GM23248 (cell line): ENCODE results near the gene C1orf116. TPM values are rescaled to one million over a fixed set of nuclear protein-coding genes. Genes with fewer than 3 reads are reported as not detected.

Source experiments
- DNase-seq: peaks from one replicate; pipeline ENCODE4 v3.0.0-alpha.2; 2015
- H2AFZ ChIP-seq: fragments of 200-600 bp; sonication (generic); 2 replicates; pipeline ENCODE4 v1.6.1; 2016; ENCODE audit warnings: antibody characterized with exemption
- H3F3A ChIP-seq: fragments of 200-600 bp; sonication (generic); 2 replicates; pipeline ENCODE4 v1.6.1; 2016; ENCODE audit warnings: mild to moderate bottlenecking, antibody characterized with exemption, mixed run types; ENCODE audit not compliant: insufficient read depth
- H3K27ac ChIP-seq: fragments of 200-600 bp; sonication (generic); 2 replicates; pipeline ENCODE4 v1.5.1; 2016; ENCODE audit warnings: mild to moderate bottlenecking
- H3K27me3 ChIP-seq: fragments of 200-600 bp; sonication (generic); replicated peaks from 2 replicates; pipeline ENCODE4 v1.6.1; 2016; ENCODE audit warnings: mild to moderate bottlenecking; ENCODE audit not compliant: insufficient read depth
- H3K36me3 ChIP-seq: fragments of 200-600 bp; sonication (generic); 2 replicates; pipeline ENCODE4 v1.6.1; 2016; ENCODE audit warnings: low read depth, mild to moderate bottlenecking
- H3K4me1 ChIP-seq: fragments of 200-600 bp; sonication (generic); 2 replicates; pipeline ENCODE4 v1.6.1; 2016; ENCODE audit warnings: mild to moderate bottlenecking; ENCODE audit not compliant: insufficient read depth
- H3K4me2 ChIP-seq: fragments of 200-600 bp; sonication (generic); one replicate; pipeline ENCODE4 v1.6.1; 2016; ENCODE audit warnings: mild to moderate bottlenecking; ENCODE audit not compliant: unreplicated experiment
- H3K4me3 ChIP-seq: fragments of 200-600 bp; sonication (generic); 2 replicates; pipeline ENCODE4 v1.5.1; 2016; ENCODE audit warnings: mild to moderate bottlenecking
- H3K79me2 ChIP-seq: fragments of 200-600 bp; sonication (generic); 2 replicates; pipeline ENCODE4 v1.6.1; 2016; ENCODE audit warnings: mild to moderate bottlenecking; ENCODE audit not compliant: insufficient read depth
- H3K9ac ChIP-seq: fragments of 200-600 bp; sonication (generic); 2 replicates; pipeline ENCODE4 v1.6.1; 2016; ENCODE audit warnings: mild to moderate bottlenecking
- H3K9me2 ChIP-seq: fragments of 200-600 bp; sonication (generic); 2 replicates; pipeline ENCODE4 v1.6.1; 2016; ENCODE audit warnings: mixed run types, mild to moderate bottlenecking, moderate library complexity; ENCODE audit not compliant: insufficient read depth
- H3K9me3 ChIP-seq: fragments of 200-600 bp; sonication (generic); one replicate; pipeline ENCODE4 v1.6.1; 2017; ENCODE audit warnings: low read depth
- H4K20me1 ChIP-seq: fragments of 200-600 bp; sonication (generic); 2 replicates; pipeline ENCODE4 v1.6.0; 2016; ENCODE audit not compliant: insufficient read depth
- EZH2 ChIP-seq: fragments of 200-600 bp; sonication (generic); IDR thresholded peaks from 2 replicates; pipeline ENCODE4 v1.6.1; 2018; ENCODE audit warnings: antibody characterized with exemption, mild to moderate bottlenecking; ENCODE audit not compliant: insufficient read depth, poor library complexity, severe bottlenecking
- EZH2phosphoT487 ChIP-seq: fragments of 200-600 bp; sonication (generic); IDR thresholded peaks from 2 replicates; pipeline ENCODE4 v1.6.1; 2018; ENCODE audit warnings: antibody characterized with exemption, moderate library complexity, mild to moderate bottlenecking, low read depth; ENCODE audit not compliant: insufficient read depth
- WGBS, 2 experiments: methylation state at CpG; one replicate each; pipeline ENCODE4 v1.1.6; 2015 to 2017; ENCODE audit warnings: low lambda C conversion rate in 2 of 2, low coverage in 1 of 2; ENCODE audit errors: missing lambda C conversion rate in 2 of 2; 5-methylcytosine and 5-hydroxymethylcytosine counted together
- in situ Hi-C: fragments of 300-500 bp; cut with MboI; formaldehyde crosslinking; loops from 2 replicates; pipeline ENCODE4 v1.15.0; 2020
- polyA plus RNA-seq: library from polyadenylated mRNA; unstranded; fragments of >200 nt; fragmentation: Nextera tagmentation; extraction: Ambion mirVana; gene quantifications from 2 replicates; pipeline ENCODE4 v1.2.1, GENCODE V29; 2016
- total RNA-seq: library from RNA; depleted of rRNA; stranded (reverse); fragments of >200 nt; shearing (Covaris generic); gene quantifications from 2 replicates; pipeline ENCODE4 v1.2.3, GENCODE V29; 2014

C1orf116 gene
- total and polyA plus RNA-seq, 2 experiments from 2014 or later = not detected

DNA sequence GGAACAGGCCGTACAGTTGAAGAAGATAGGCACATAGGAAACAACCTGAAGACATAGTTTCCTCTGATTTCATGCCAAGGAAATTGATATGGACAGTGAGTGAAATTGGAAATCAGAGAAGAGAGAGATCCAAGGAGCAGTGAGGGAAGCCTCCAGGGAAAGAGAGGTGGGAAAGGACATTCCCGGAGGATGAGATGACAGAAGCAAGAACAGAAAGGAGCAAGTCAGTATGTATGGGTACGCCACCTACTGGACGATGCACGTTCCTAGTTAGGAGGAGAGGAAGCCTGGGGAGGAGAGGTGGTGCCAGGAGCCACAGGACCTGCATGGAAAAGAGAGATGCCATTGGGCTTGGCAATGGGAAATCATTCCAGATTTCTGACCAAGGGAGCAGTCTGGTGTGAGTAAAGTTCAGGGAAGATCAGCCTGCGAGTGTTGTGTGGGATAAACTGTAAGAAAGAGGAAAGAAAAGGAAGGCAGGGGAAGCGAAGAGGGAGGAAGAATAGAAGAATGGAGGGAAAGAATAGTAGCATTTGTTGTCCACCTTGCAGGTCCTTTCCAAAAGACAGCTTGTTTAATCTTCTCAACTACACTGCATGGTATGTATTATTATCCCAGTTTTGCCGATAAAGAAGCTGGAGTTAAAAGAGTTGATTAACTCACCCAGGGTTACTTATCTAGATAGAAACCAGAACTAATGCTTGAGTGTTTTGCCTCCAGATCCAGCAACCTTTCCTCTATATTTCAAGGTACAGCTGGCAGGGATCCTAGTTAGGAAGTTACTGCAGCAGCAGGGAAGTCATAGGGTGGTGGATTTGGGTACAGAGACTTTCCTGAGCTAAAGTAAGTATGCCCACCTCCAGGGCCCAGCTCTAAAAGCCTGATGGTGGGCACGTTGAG is 27.4 kb downstream of the C1orf116 start:
- Histone ChIP-seq H3K4me3 (no peak overlapping the region), H3K9me3 (no peaks in the 10 kb centered on the region), H3K9me2 (no peaks in the 10 kb centered on the region), H3K27ac (no peak overlapping the region), H2AFZ (peak overlapping the region; percentile 62; the same call in 1 of the 2 replicates), H3K4me2 (peak overlapping the region; percentile 16), H4K20me1 (no peaks in the 10 kb centered on the region), H3K79me2 (no peaks in the 10 kb centered on the region), H3K36me3 (no peaks in the 10 kb centered on the region), H3F3A (peaks cover 16% of the 10 kb centered on the region), H3K27me3 (no peaks in the 10 kb centered on the region), H3K9ac (no peak overlapping the region), H3K4me1 (peaks cover 22% of the 10 kb centered on the region)
- DNase-seq = peak; percentile 87
- WGBS, 2 experiments = 44 to 47% methylated on average over 9 of the region's 9 CpGs
- in situ Hi-C loops = no loop called here
- TF ChIP-seq EZH2 (no peak), EZH2phosphoT487 (no peak)

DNA sequence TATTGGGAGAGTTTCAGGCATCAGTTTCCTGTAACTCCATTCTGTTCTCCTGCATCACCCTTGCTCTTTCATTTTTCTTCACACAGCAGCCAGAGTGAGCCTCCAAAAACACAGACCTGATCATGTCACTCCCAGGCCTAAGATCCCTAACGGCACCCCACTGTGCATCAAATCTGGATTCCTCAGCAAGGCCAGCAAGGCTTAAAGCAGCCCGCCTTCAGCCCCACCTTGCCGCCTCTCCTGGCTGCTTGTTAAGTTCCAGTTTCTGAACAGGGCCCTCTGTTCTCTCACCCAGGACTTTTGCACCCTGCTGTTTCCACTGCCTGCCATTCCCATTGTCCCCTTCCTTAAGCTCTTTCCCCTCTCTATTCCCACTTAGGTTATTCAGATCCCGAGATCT is 29.3 kb downstream of the C1orf116 start:
- DNase-seq = no peak
- H3K4me2 ChIP-seq = no peak overlapping the region
- H3K4me1 ChIP-seq = peaks cover 22% of the 10 kb centered on the region
- H3K9ac ChIP-seq = no peak overlapping the region
- H2AFZ ChIP-seq = no peak overlapping the region
- no peaks in the 10 kb centered on the region for H3K79me2 ChIP-seq
- no peaks in the 10 kb centered on the region for H4K20me1 ChIP-seq
- in situ Hi-C loops = no loop called here
- no peaks in the 10 kb centered on the region for H3K9me3 ChIP-seq
- H3K27ac ChIP-seq = no peak overlapping the region
- WGBS, 2 experiments = 63 to 74% methylated on average over 4 of the region's 4 CpGs
- no peak overlapping the region for H3K4me3 ChIP-seq
- no peaks in the 10 kb centered on the region for H3K9me2 ChIP-seq
- peaks cover 16% of the 10 kb centered on the region for H3F3A ChIP-seq
- TF ChIP-seq EZH2phosphoT487 (no peak), EZH2 (no peak)
- no peaks in the 10 kb centered on the region for H3K27me3 ChIP-seq
- H3K36me3 ChIP-seq = no peaks in the 10 kb centered on the region

DNA sequence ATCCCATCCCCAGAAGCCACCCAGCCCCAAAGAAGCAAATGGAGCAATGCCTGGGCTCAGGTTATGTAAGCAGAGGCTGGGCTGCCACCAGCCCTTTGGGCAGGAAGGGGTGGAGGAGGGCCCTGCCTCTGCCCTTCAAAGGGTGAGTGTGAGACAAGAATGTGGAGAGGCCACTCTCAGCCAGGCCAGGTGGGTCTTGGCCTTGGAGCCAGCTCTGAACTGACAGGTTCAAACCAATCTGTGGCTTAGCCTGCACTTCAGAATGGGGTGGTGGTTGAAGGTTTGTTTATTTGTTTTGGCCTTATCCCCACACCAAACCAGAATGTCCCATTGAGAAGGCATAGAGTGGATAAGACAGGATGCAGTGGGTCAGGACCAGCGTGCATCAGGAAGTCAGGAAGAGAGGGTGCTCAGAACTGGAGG is 29.8 kb downstream of the C1orf116 start:
- Histone ChIP-seq H3K4me1 (peaks cover 18% of the 10 kb centered on the region), H3K27ac (no peak overlapping the region), H4K20me1 (no peaks in the 10 kb centered on the region), H3K27me3 (no peaks in the 10 kb centered on the region), H3F3A (peaks cover 16% of the 10 kb centered on the region), H3K4me2 (no peak overlapping the region), H3K9me3 (no peaks in the 10 kb centered on the region), H3K79me2 (no peaks in the 10 kb centered on the region), H3K36me3 (no peaks in the 10 kb centered on the region), H2AFZ (no peak overlapping the region), H3K9me2 (no peaks in the 10 kb centered on the region), H3K9ac (no peak overlapping the region), H3K4me3 (no peak overlapping the region)
- DNase-seq = no peak
- in situ Hi-C loops = no loop called here
- TF ChIP-seq EZH2phosphoT487 = no peak
- WGBS, 2 experiments = 80 to 90% methylated on average over 1 of the region's 1 CpG

DNA sequence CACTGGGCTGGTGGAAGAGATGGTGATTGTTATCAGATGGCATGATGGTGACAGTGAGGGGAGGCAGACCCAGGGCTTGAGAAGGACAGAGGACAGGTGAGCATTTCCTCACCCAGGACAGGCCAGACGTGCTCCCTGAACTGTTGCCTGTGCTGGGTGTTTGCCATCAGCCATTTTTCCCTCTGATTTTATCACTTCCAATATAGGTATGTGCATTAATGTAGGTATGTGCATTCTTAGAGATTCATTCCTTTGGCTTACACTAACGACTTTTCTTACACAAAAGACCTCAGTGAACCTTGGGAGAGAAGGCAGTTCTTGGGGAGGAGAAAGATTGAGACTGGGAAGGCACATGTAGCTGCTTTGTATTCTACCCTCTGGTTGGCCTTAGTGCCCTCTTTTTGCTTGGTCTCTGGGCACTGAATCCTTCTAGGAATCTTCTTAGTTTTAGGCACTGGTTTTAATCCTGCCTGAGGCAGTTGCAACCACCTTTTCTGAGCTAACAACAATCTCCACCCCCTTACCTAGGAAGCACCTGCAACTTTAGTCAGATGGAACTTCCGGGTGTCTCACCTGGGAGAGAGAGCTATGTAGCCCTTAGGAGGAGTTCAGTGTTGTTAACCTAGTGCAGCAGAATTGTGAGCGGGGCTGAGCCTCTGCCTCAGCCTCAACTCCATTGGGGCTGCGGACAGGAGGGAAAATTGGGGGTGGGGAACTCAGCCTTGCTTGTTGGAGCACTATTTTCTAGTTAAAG is 30.9 kb downstream of the C1orf116 start:
- Histone ChIP-seq H3K27ac (no peak overlapping the region), H3K9me2 (no peaks in the 10 kb centered on the region), H3K4me3 (no peak overlapping the region), H3F3A (peaks cover 7% of the 10 kb centered on the region), H4K20me1 (no peaks in the 10 kb centered on the region), H3K79me2 (no peaks in the 10 kb centered on the region), H3K4me1 (peaks cover 9% of the 10 kb centered on the region), H3K9ac (no peak overlapping the region), H3K36me3 (no peaks in the 10 kb centered on the region), H2AFZ (no peak overlapping the region), H3K9me3 (no peaks in the 10 kb centered on the region), H3K27me3 (no peaks in the 10 kb centered on the region), H3K4me2 (no peak overlapping the region)
- DNase-seq = no peak
- WGBS, 2 experiments = 53 to 62% methylated on average over 5 of the region's 5 CpGs
- TF ChIP-seq EZH2phosphoT487 (no peak), EZH2 (no peak)
- in situ Hi-C loops = no loop called here
